ENCODE data around the gene PZP.

GRCh38 chr12:9112076-9112853 lies 95.9 kb downstream of the PZP start:
- TF ChIP-seq CTBP1 (IDR thresholded peaks at IDR 0.05; ENCODE audit: borderline replicate concordance) (no peak), BRF1 (IDR thresholded peaks at IDR 0.05; ENCODE audit: borderline replicate concordance, extremely low read depth, insufficient read length) (no peak), RCOR1 (IDR thresholded peaks at IDR 0.05; ENCODE audit: borderline replicate concordance in 1 of 2, low read depth in 2 of 2, low read length in 2 of 2) (no peak), ZNF121 (CRISPR knock-in tag; conservative IDR thresholded peaks at IDR 0.05) (no peak), CTCF (IDR thresholded peaks at IDR 0.05 in 2 of 3, conservative IDR thresholded peaks at IDR 0.05 in 1 of 3; ENCODE audit: insufficient read depth in 2 of 3, low read depth in 1 of 3, low read length in 3 of 3) (no peak), ZFP36 (IDR thresholded peaks at IDR 0.05; ENCODE audit: low read depth, low read length, partially characterized antibody) (no peak), TAF7 (tag; IDR thresholded peaks at IDR 0.05) (no peak), TEAD4 (IDR thresholded peaks at IDR 0.05; ENCODE audit: low read length) (no peak), TEAD4 (CRISPR knock-in tag; IDR thresholded peaks at IDR 0.05; ENCODE audit: borderline replicate concordance) (no peak), STAT5B (CRISPR knock-in tag; IDR thresholded peaks at IDR 0.05) (no peak), ETV5 (CRISPR knock-in tag; IDR thresholded peaks at IDR 0.05; ENCODE audit: low read depth) (no peak), ZNF668 (CRISPR knock-in tag; IDR thresholded peaks at IDR 0.05) (no peak), POLR2AphosphoS2 (IDR thresholded peaks at IDR 0.05; ENCODE audit: low read length) (no peak), STAG1 (CRISPR knock-in tag; IDR thresholded peaks at IDR 0.05; ENCODE audit: borderline replicate concordance) (no peak), SMARCC2 (IDR thresholded peaks at IDR 0.05; ENCODE audit: low read depth) (no peak)
